HepG2 (cell line): ENCODE data around the gene VWA5B1. TPM values are rescaled to one million over a fixed set of nuclear protein-coding genes. Genes with fewer than 3 reads are reported as not detected.

Source experiments
- ATAC-seq: fragments of 200-7000 bp; cut with Tn5 transposase; 3 replicates; pipeline ENCODE4 v1.9.1; 2020; ENCODE audit warnings: mild to moderate bottlenecking, moderate library complexity
- BruUV-seq: library from RNA; stranded (reverse); fragments of 400-500 nt; replicated peaks from 2 replicates; lab custom pipeline; 2021; lab: Mats Ljungman, UMichigan
- CTCF ChIA-PET: fragments of 300-600 bp; formaldehyde crosslinking; extraction: SDS; loops from one replicate; lab custom pipeline; 2021; ENCODE audit warnings: low total read pairs, inconsistent platforms, low intra/inter-chr PET ratio; lab: Yijun Ruan, JAX
- POLR2A ChIA-PET: fragments of 350-600 bp; sonication (Branson Sonifier 250); formaldehyde crosslinking; loops from one replicate; lab custom pipeline; 2020; ENCODE audit warnings: antibody characterized with exemption, inconsistent platforms; lab: Yijun Ruan, JAX
- DNase-seq: peaks from one replicate; pipeline ENCODE4 v3.0.0-alpha.2; 2015; ENCODE audit warnings: low spot score
- FAIRE-seq: peaks from 3 replicates; lab custom pipeline; 2011; peaks lifted over from hg19 to GRCh38; lab: Jason Lieb, UNC
- H2AFZ ChIP-seq: one replicate; pipeline ENCODE4 v1.6.1; 2011; ENCODE audit warnings: low read length, inconsistent platforms
- H3K27ac ChIP-seq: fragments of 300-600 bp; 3 replicates; pipeline ENCODE4 v1.8.0; 2011; ENCODE audit warnings: mixed run types, mild to moderate bottlenecking, mixed read lengths, low read length, inconsistent platforms; ENCODE audit not compliant: insufficient read depth; ENCODE audit errors: extremely low read length
- H3K27me3 ChIP-seq, 2 experiments: fragments of 200-600 bp in 1 of 2; 2 replicates in 1 of 2; 3 replicates in 1 of 2; pipeline versions ENCODE4 v1.6.0 to v1.8.0; 2011; ENCODE audit warnings: low read length in 2 of 2, mild to moderate bottlenecking in 2 of 2, moderate library complexity in 2 of 2, inconsistent platforms in 1 of 2; ENCODE audit not compliant: insufficient read depth in 2 of 2, control insufficient read depth in 1 of 2
- H3K36me3 ChIP-seq, 2 experiments: fragments of 200-600 bp in 1 of 2; replicated peaks in 1 of 2; 2 replicates in 1 of 2; 3 replicates in 1 of 2; pipeline versions ENCODE4 v1.5.1 to v1.8.0; 2011; ENCODE audit warnings: low read length in 2 of 2, inconsistent platforms in 1 of 2; ENCODE audit not compliant: insufficient read depth in 2 of 2, control insufficient read depth in 1 of 2
- H3K4me1 ChIP-seq: 2 replicates; pipeline ENCODE4 v1.5.1; 2012; ENCODE audit warnings: low read length, inconsistent platforms; ENCODE audit not compliant: insufficient read depth
- H3K4me2 ChIP-seq: 2 replicates; pipeline ENCODE4 v1.6.0; 2011; ENCODE audit warnings: low read depth, low read length, inconsistent platforms
- H3K4me3 ChIP-seq, 3 experiments: fragments of 200-600 bp in 1 of 3; sonication (generic), shearing (Covaris generic) in 1 of 3; replicated peaks in 1 of 3; 2 replicates each; pipeline ENCODE4 v1.5.1; 2011 to 2016; ENCODE audit warnings: low read length in 3 of 3, inconsistent platforms in 2 of 3, low read depth in 2 of 3, mild to moderate bottlenecking in 2 of 3, control low read depth in 1 of 3, mixed read lengths in 1 of 3; ENCODE audit not compliant: insufficient read depth in 1 of 3
- H3K79me2 ChIP-seq: one replicate; pipeline ENCODE4 v1.6.1; 2011; ENCODE audit warnings: low read length, inconsistent platforms; ENCODE audit not compliant: insufficient read depth
- H3K9ac ChIP-seq: 2 replicates; pipeline ENCODE4 v1.6.0; 2011; ENCODE audit warnings: mild to moderate bottlenecking, low read depth, low read length, inconsistent platforms; ENCODE audit not compliant: insufficient read depth
- H3K9me3 ChIP-seq: 2 replicates; pipeline ENCODE4 v1.5.1; 2012; ENCODE audit warnings: mild to moderate bottlenecking, low read length
- H4K20me1 ChIP-seq: 2 replicates; pipeline ENCODE4 v1.6.0; 2011; ENCODE audit warnings: inconsistent platforms, mild to moderate bottlenecking, low read length, moderate library complexity; ENCODE audit not compliant: insufficient read depth
- CAMTA2 ChIP-seq: sonication (generic); formaldehyde crosslinking; IDR thresholded peaks from 2 replicates; pipeline ENCODE4 v1.4.0; 2020; ENCODE audit warnings: mild to moderate bottlenecking, missing genetic modification reagents, borderline replicate concordance
- CHD2 ChIP-seq: IDR thresholded peaks from 2 replicates; pipeline ENCODE4 v1.6.1; 2011; ENCODE audit warnings: low read depth, low read length, improper control_type of control experiment
- SRSF1 ChIP-seq: fragments of 200-400 bp; formaldehyde crosslinking; optimal IDR thresholded peaks from 2 replicates; pipeline ENCODE3; 2017; ENCODE audit warnings: mild to moderate bottlenecking, low read depth, low read length, moderate library complexity
- ZFP91 ChIP-seq: sonication (generic); formaldehyde crosslinking; IDR thresholded peaks from 2 replicates; pipeline ENCODE4 v1.9.0; 2022; ENCODE audit warnings: missing genetic modification reagents, mild to moderate bottlenecking, borderline replicate concordance
- WGBS: methylation state at CpG from one replicate; pipeline ENCODE4 v1.1.6; 2017; ENCODE audit warnings: low lambda C conversion rate; 5-methylcytosine and 5-hydroxymethylcytosine counted together
- in situ Hi-C: cut with HindIII; loops from 2 replicates; pipeline ENCODE4 v1.10.0; 2017; ENCODE audit warnings: low pct_unique_long_range_greater_than_20kb; ENCODE audit not compliant: extremely low pct_ligation_motif_present
- intact Hi-C: fragments of 100-400 bp; cut with micrococcal nuclease; formaldehyde crosslinking; loops from one replicate; pipeline ENCODE4 v1.10.0; 2022; ENCODE audit not compliant: unreplicated experiment
- polyA plus RNA-seq, 8 experiments: library from polyadenylated mRNA; depleted of rRNA in 3 of 8; stranded (reverse) in 7 of 8; unstranded in 1 of 8; fragments of >200 nt; fragmentation: Illumina TruSeq in 4 of 8; extraction: Trizol in 4 of 8; gene quantifications; 2 replicates each; pipeline versions ENCODE4 v1.2.1 to v1.2.3, GENCODE V29; 2011 to 2016; ENCODE audit warnings: low read depth in 4 of 8, missing spikeins in 1 of 8, mixed read lengths in 1 of 8; ENCODE audit not compliant: insufficient read depth in 1 of 8
- total RNA-seq, 5 experiments: library from RNA; depleted of rRNA; stranded (reverse); fragments of >200 nt; fragmentation: Illumina TruSeq; extraction: Trizol; gene quantifications; 2 replicates each; pipeline ENCODE4 v1.2.3, GENCODE V29; 2016; ENCODE audit warnings: low read depth in 1 of 5
- TF ChIP-seq, protein P1 (sequence below): sonication (generic); formaldehyde crosslinking; IDR thresholded peaks from 2 replicates; pipeline ENCODE4 v1.5.0; 2020; ENCODE audit warnings: mild to moderate bottlenecking, missing genetic modification reagents
- TF ChIP-seq, protein P2 (sequence below): sonication (generic); formaldehyde crosslinking; IDR thresholded peaks from 2 replicates; pipeline ENCODE4 v1.8.1; 2023; ENCODE audit warnings: mild to moderate bottlenecking, inconsistent platforms, moderate library complexity, missing genetic modification reagents, borderline replicate concordance
- TF ChIP-seq, protein P3 (sequence below): sonication (generic); formaldehyde crosslinking; conservative IDR thresholded peaks from 2 replicates; pipeline ENCODE4 v1.8.0; 2022; ENCODE audit warnings: missing genetic modification reagents

VWA5B1 gene
- total and polyA plus RNA-seq, 2 of the 13 experiments (the other 11 are each of a cell fraction or from before 2014, with no cell fraction given), result not detected

- in situ Hi-C loops, result no loop called here
- 71% methylated on average over 6 of the region's 6 CpGs for whole genome bisulfite sequencing
- CTCF ChIA-PET, result no interaction called here
These were observed 89.5 kb downstream of the VWA5B1 start for GRCh38 chr1:20380175-20380574.

More at GRCh38 chr1:20380175-20380574, 89.5 kb downstream of the VWA5B1 start:
- no peaks in the 10 kb centered on the region for H3K79me2 ChIP-seq
- no peaks in the 10 kb centered on the region for H4K20me1 ChIP-seq
- DNase-seq, result no peak
- H3K4me3 ChIP-seq, result no peak overlapping the region
- H3K9ac ChIP-seq, result no peak overlapping the region
- FAIRE-seq, result no peak
- intact Hi-C loops, result no loop called here
- H3K36me3 ChIP-seq, result no peaks in the 10 kb centered on the region
- no peak for ATAC-seq
- H3K4me2 ChIP-seq, result no peak overlapping the region
- H2AFZ ChIP-seq, result no peak overlapping the region
- peaks cover 0 to 20% of the 10 kb centered on the region in 2 experiments; a peak in 2 of 5 replicates for H3K27me3 ChIP-seq
- no peak for TF ChIP-seq SRSF1
- TF ChIP-seq CHD2, result no peak
- TF ChIP-seq ZFP91 (CRISPR knock-in tag), result no peak
- TF ChIP-seq, protein P1, sequence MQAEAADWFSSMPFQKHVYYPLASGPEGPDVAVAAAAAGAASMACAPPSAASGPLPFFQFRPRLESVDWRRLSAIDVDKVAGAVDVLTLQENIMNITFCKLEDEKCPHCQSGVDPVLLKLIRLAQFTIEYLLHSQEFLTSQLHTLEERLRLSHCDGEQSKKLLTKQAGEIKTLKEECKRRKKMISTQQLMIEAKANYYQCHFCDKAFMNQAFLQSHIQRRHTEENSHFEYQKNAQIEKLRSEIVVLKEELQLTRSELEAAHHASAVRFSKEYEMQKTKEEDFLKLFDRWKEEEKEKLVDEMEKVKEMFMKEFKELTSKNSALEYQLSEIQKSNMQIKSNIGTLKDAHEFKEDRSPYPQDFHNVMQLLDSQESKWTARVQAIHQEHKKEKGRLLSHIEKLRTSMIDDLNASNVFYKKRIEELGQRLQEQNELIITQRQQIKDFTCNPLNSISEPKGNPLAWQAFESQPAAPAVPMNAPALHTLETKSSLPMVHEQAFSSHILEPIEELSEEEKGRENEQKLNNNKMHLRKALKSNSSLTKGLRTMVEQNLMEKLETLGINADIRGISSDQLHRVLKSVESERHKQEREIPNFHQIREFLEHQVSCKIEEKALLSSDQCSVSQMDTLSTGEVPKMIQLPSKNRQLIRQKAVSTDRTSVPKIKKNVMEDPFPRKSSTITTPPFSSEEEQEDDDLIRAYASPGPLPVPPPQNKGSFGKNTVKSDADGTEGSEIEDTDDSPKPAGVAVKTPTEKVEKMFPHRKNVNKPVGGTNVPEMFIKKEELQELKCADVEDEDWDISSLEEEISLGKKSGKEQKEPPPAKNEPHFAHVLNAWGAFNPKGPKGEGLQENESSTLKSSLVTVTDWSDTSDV (CRISPR knock-in tag), result no peak
- TF ChIP-seq, protein P2, sequence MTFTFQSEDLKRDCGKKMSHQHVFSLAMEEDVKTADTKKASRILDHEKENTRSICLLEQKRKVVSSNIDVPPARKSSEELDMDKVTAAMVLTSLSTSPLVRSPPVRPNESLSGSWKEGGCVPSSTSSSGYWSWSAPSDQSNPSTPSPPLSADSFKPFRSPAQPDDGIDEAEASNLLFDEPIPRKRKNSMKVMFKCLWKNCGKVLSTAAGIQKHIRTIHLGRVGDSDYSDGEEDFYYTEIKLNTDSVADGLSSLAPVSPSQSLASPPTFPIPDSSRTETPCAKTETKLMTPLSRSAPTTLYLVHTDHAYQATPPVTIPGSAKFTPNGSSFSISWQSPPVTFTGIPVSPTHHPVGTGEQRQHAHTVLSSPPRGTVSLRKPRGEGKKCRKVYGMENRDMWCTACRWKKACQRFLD, result no peak
- no peak for TF ChIP-seq CAMTA2 (CRISPR knock-in tag)
- TF ChIP-seq, protein P3, sequence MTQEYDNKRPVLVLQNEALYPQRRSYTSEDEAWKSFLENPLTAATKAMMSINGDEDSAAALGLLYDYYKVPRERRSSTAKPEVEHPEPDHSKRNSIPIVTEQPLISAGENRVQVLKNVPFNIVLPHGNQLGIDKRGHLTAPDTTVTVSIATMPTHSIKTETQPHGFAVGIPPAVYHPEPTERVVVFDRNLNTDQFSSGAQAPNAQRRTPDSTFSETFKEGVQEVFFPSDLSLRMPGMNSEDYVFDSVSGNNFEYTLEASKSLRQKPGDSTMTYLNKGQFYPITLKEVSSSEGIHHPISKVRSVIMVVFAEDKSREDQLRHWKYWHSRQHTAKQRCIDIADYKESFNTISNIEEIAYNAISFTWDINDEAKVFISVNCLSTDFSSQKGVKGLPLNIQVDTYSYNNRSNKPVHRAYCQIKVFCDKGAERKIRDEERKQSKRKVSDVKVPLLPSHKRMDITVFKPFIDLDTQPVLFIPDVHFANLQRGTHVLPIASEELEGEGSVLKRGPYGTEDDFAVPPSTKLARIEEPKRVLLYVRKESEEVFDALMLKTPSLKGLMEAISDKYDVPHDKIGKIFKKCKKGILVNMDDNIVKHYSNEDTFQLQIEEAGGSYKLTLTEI (CRISPR knock-in tag), result no peak
- H3K9me3 ChIP-seq, result no peaks in the 10 kb centered on the region
- POLR2A ChIA-PET, result no interaction called here
- H3K27ac ChIP-seq, result no peak overlapping the region
- no peaks in the 10 kb centered on the region for H3K4me1 ChIP-seq
- no TSS peak for BruUV-seq
